GM23338 (cell line): ENCODE measurements around the gene MCTP2. TPM values are rescaled to one million over a fixed set of nuclear protein-coding genes. Genes with fewer than 3 reads are reported as not detected.

Experiments
- ATAC-seq: fragments of 200-7000 bp; cut with Tn5 transposase; 3 replicates; pipeline ENCODE4 v1.9.1; 2020
- DNase-seq: peaks from one replicate; pipeline ENCODE4 v3.0.0-alpha.2; 2015; ENCODE audit warnings: low spot score
- H2AFZ ChIP-seq: fragments of 200-600 bp; sonication (generic); 2 replicates; pipeline ENCODE4 v1.8.0; 2016; ENCODE audit warnings: antibody characterized with exemption, mild to moderate bottlenecking, moderate library complexity
- H3F3A ChIP-seq: fragments of 200-600 bp; sonication (generic); replicated peaks from 2 replicates; pipeline ENCODE4 v1.8.0; 2017; ENCODE audit warnings: antibody characterized with exemption, mixed run types, low read depth
- H3K27ac ChIP-seq: fragments of 200-600 bp; sonication (generic); 2 replicates; pipeline ENCODE4 v1.6.1; 2016; ENCODE audit warnings: low read depth
- H3K27me3 ChIP-seq: fragments of 200-600 bp; sonication (generic); 2 replicates; pipeline ENCODE4 v1.8.0; 2016; ENCODE audit warnings: mild to moderate bottlenecking, mixed run types, moderate library complexity; ENCODE audit not compliant: insufficient read depth
- H3K36me3 ChIP-seq: fragments of 200-600 bp; sonication (generic); 2 replicates; pipeline ENCODE4 v1.8.0; 2016; ENCODE audit warnings: mild to moderate bottlenecking; ENCODE audit not compliant: insufficient read depth
- H3K4me1 ChIP-seq: fragments of 200-600 bp; sonication (generic); 2 replicates; pipeline ENCODE4 v1.8.0; 2016; ENCODE audit warnings: mild to moderate bottlenecking, moderate library complexity; ENCODE audit not compliant: insufficient read depth
- H3K4me2 ChIP-seq: fragments of 200-600 bp; sonication (generic); 2 replicates; pipeline ENCODE4 v1.7.1; 2017; ENCODE audit warnings: mixed run types
- H3K4me3 ChIP-seq: fragments of 200-600 bp; sonication (generic); 2 replicates; pipeline ENCODE4 v1.6.1; 2016; ENCODE audit warnings: mixed run types
- H3K79me2 ChIP-seq: fragments of 200-600 bp; sonication (generic); replicated peaks from 2 replicates; pipeline ENCODE4 v1.8.0; 2017; ENCODE audit warnings: mild to moderate bottlenecking; ENCODE audit not compliant: insufficient read depth
- H3K9me2 ChIP-seq: fragments of 200-600 bp; sonication (generic); 2 replicates; pipeline ENCODE4 v1.8.0; 2017; ENCODE audit not compliant: insufficient read depth
- H4K20me1 ChIP-seq: fragments of 200-600 bp; sonication (generic); replicated peaks from 2 replicates; pipeline ENCODE4 v1.8.0; 2017; ENCODE audit warnings: mild to moderate bottlenecking; ENCODE audit not compliant: insufficient read depth
- H3K27ac Mint-ChIP-seq: 2 replicates; pipeline ENCODE4 v1.8.0; 2020; ENCODE audit warnings: inconsistent platforms, mild to moderate bottlenecking, moderate library complexity, mixed read lengths
- H3K27me3 Mint-ChIP-seq: 3 replicates; pipeline ENCODE4 v1.8.0; 2022; ENCODE audit warnings: low read depth, mild to moderate bottlenecking, moderate library complexity, mixed read lengths, inconsistent platforms; ENCODE audit not compliant: insufficient read depth, poor library complexity
- H3K36me3 Mint-ChIP-seq: 3 replicates; pipeline ENCODE4 v1.8.0; 2021; ENCODE audit warnings: low read depth, mild to moderate bottlenecking, inconsistent platforms, moderate library complexity, mixed read lengths
- H3K4me1 Mint-ChIP-seq: 3 replicates; pipeline ENCODE4 v1.8.0; 2020; ENCODE audit warnings: mild to moderate bottlenecking, inconsistent platforms, mixed read lengths
- H3K4me3 Mint-ChIP-seq: 3 replicates; pipeline ENCODE4 v1.8.0; 2021; ENCODE audit warnings: moderate library complexity, mild to moderate bottlenecking, inconsistent platforms, mixed read lengths
- H3K9me3 Mint-ChIP-seq: 3 replicates; pipeline ENCODE4 v1.8.0; 2020; ENCODE audit warnings: moderate library complexity, mild to moderate bottlenecking, inconsistent platforms, mixed read lengths
- CREB1 ChIP-seq: fragments of 250-450 bp; sonication (Bioruptor Pico); IDR thresholded peaks from 2 replicates; pipeline ENCODE4 v1.5.0; 2020; ENCODE audit warnings: low read depth, mild to moderate bottlenecking, moderate library complexity
- EZH2phosphoT487 ChIP-seq: fragments of 200-600 bp; sonication (generic); IDR thresholded peaks from one replicate; pipeline ENCODE4 v1.8.1; 2018; ENCODE audit warnings: antibody characterized with exemption; ENCODE audit not compliant: unreplicated experiment
- JUNB ChIP-seq: IDR thresholded peaks from one replicate; pipeline ENCODE4 v1.6.1; 2016; ENCODE audit warnings: antibody characterized with exemption; ENCODE audit not compliant: unreplicated experiment
- NANOG ChIP-seq: IDR thresholded peaks from 2 replicates; pipeline ENCODE4 v1.6.1; 2016; ENCODE audit warnings: antibody characterized with exemption, borderline replicate concordance
- POLR2AphosphoS5 ChIP-seq: IDR thresholded peaks from 2 replicates; pipeline ENCODE4 v1.6.1; 2016; ENCODE audit warnings: antibody characterized with exemption, low read depth
- ZNF114 ChIP-seq: fragments of 250-450 bp; sonication (Bioruptor Pico); IDR thresholded peaks from 2 replicates; pipeline ENCODE4 v1.5.0; 2020; ENCODE audit warnings: mild to moderate bottlenecking, moderate library complexity
- ZNF331 ChIP-seq: fragments of 250-450 bp; sonication (Bioruptor Pico); IDR thresholded peaks from 2 replicates; pipeline ENCODE4 v1.5.0; 2020; ENCODE audit warnings: low read depth, mild to moderate bottlenecking, moderate library complexity
- polyA plus RNA-seq: library from polyadenylated mRNA; unstranded; fragments of >200 nt; fragmentation: Nextera tagmentation; extraction: Ambion mirVana; gene quantifications from 2 replicates; pipeline ENCODE4 v1.2.1, GENCODE V29; 2016
- total RNA-seq: library from RNA; depleted of rRNA; stranded (reverse); fragments of >200 nt; shearing (Covaris generic); gene quantifications from 2 replicates; pipeline ENCODE4 v1.2.3, GENCODE V29; 2014
- TF ChIP-seq, protein P1 (sequence below): IDR thresholded peaks from 2 replicates; pipeline ENCODE4 v1.6.1; 2016; ENCODE audit warnings: antibody characterized with exemption
- TF ChIP-seq, protein P2 (sequence below): IDR thresholded peaks from one replicate; pipeline ENCODE4 v1.6.1; 2018; ENCODE audit warnings: antibody characterized with exemption; ENCODE audit not compliant: unreplicated experiment

The MCTP2 gene
- total and polyA plus RNA-seq, 2 experiments from 2014 or later = 1.8 to 5.5 TPM

DNA sequence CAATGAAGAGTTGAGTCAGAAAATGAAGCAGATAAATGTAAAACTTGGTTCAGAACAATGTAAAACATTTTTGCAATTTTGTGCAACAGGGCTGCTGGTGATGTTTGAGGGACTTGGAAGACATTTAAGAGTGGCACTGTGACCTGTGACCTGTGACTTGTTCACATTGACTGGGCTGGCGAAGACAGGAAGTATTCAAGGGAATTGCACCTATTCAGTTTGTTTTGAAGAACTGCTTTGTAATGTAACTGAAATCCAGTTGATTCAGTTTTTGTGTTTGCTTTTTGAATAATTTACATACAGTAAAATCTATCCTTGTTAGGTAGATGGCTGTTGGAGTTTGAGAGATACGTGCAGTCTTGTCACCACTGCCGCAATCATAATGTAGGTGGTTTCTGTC lies 35.4 kb downstream of the MCTP2 start:
- Histone ChIP-seq H3K27ac (no peak overlapping the region), H3K36me3 (no peaks in the 10 kb centered on the region; the same call in 1 of the 2 replicates), H4K20me1 (no peaks in the 10 kb centered on the region), H2AFZ (no peak overlapping the region), H3K4me2 (no peak overlapping the region), H3K27me3 (no peaks in the 10 kb centered on the region), H3K79me2 (no peaks in the 10 kb centered on the region), H3K4me1 (no peaks in the 10 kb centered on the region), H3F3A (no peaks in the 10 kb centered on the region), H3K9me2 (no peaks in the 10 kb centered on the region), H3K4me3 (no peak overlapping the region)
- TF ChIP-seq ZNF114 = no peak
- TF ChIP-seq, protein P1, sequence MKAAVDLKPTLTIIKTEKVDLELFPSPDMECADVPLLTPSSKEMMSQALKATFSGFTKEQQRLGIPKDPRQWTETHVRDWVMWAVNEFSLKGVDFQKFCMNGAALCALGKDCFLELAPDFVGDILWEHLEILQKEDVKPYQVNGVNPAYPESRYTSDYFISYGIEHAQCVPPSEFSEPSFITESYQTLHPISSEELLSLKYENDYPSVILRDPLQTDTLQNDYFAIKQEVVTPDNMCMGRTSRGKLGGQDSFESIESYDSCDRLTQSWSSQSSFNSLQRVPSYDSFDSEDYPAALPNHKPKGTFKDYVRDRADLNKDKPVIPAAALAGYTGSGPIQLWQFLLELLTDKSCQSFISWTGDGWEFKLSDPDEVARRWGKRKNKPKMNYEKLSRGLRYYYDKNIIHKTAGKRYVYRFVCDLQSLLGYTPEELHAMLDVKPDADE = no peak
- no peak for TF ChIP-seq POLR2AphosphoS5
- TF ChIP-seq, protein P2, sequence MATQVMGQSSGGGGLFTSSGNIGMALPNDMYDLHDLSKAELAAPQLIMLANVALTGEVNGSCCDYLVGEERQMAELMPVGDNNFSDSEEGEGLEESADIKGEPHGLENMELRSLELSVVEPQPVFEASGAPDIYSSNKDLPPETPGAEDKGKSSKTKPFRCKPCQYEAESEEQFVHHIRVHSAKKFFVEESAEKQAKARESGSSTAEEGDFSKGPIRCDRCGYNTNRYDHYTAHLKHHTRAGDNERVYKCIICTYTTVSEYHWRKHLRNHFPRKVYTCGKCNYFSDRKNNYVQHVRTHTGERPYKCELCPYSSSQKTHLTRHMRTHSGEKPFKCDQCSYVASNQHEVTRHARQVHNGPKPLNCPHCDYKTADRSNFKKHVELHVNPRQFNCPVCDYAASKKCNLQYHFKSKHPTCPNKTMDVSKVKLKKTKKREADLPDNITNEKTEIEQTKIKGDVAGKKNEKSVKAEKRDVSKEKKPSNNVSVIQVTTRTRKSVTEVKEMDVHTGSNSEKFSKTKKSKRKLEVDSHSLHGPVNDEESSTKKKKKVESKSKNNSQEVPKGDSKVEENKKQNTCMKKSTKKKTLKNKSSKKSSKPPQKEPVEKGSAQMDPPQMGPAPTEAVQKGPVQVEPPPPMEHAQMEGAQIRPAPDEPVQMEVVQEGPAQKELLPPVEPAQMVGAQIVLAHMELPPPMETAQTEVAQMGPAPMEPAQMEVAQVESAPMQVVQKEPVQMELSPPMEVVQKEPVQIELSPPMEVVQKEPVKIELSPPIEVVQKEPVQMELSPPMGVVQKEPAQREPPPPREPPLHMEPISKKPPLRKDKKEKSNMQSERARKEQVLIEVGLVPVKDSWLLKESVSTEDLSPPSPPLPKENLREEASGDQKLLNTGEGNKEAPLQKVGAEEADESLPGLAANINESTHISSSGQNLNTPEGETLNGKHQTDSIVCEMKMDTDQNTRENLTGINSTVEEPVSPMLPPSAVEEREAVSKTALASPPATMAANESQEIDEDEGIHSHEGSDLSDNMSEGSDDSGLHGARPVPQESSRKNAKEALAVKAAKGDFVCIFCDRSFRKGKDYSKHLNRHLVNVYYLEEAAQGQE = no peak
- no peak for TF ChIP-seq JUNB
- DNase-seq (no peak), ATAC-seq (no peak)
- no peaks in the 10 kb centered on the region for H3K36me3 Mint-ChIP-seq
- H3K9me3 Mint-ChIP-seq = no peaks in the 10 kb centered on the region
- H3K27me3 Mint-ChIP-seq = no peaks in the 10 kb centered on the region
- 0 out of 3 replicates have a peak, but pooled peaks cover 4% of the 10 kb centered on the region for H3K4me1 Mint-ChIP-seq
- no peak overlapping the region for H3K27ac Mint-ChIP-seq
- no peak overlapping the region for H3K4me3 Mint-ChIP-seq

DNA sequence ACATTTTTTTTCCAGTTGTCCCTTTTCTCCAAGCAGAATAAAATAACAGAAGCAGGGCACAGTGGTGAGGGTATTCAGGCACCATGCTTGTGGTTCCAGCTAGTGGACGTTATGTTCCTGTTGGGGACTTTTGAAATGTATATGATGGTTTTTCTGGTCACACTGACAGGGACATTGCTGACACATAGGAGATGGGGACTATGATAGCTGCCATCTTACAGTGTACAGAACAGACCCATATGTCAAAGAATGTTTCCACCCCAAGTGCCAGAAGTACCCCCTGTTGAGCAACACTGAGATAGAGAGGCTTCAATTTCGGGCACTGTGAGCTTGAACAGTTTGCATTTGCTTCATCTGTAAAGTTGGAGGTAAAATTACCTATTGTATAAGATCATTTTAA lies 38.6 kb downstream of the MCTP2 start:
- H3K4me3 ChIP-seq = no peak overlapping the region
- TF ChIP-seq, protein P2 = no peak
- no peak for TF ChIP-seq CREB1 (CRISPR knock-in tag)
- TF ChIP-seq ZNF331 = no peak
- TF ChIP-seq NANOG = no peak
- TF ChIP-seq EZH2phosphoT487 = no peak
- no peak for TF ChIP-seq POLR2AphosphoS5
- no peaks in the 10 kb centered on the region; the same call in 1 of the 2 replicates for H3K36me3 ChIP-seq
- Mint-ChIP-seq H3K4me3 (no peak overlapping the region), H3K27ac (no peak overlapping the region), H3K36me3 (no peaks in the 10 kb centered on the region), H3K9me3 (no peaks in the 10 kb centered on the region), H3K27me3 (no peaks in the 10 kb centered on the region), H3K4me1 (0 out of 3 replicates have a peak, but pooled peaks cover 4% of the 10 kb centered on the region)
- H3K79me2 ChIP-seq = no peaks in the 10 kb centered on the region
- DNase-seq (no peak), ATAC-seq (no peak)
- H2AFZ ChIP-seq = no peak overlapping the region
- H3K27ac ChIP-seq = no peak overlapping the region
- peaks cover 4% of the 10 kb centered on the region; the same call in 1 of the 2 replicates for H3K9me2 ChIP-seq
- no peaks in the 10 kb centered on the region for H3K27me3 ChIP-seq
- no peak overlapping the region for H3K4me2 ChIP-seq
- no peaks in the 10 kb centered on the region for H3F3A ChIP-seq
- H3K4me1 ChIP-seq = no peaks in the 10 kb centered on the region
- no peaks in the 10 kb centered on the region for H4K20me1 ChIP-seq
